GM19351 (cell line): ENCODE results near the gene CFAP161.

ENCODE experiments used
- ATAC-seq: cut with Tn5 transposase; IDR thresholded peaks from one replicate; pipeline ENCODE4 v1.9.1; 2021; ENCODE audit warnings: mild to moderate bottlenecking, moderate library complexity; ENCODE audit not compliant: unreplicated experiment

CFAP161 gene

DNA sequence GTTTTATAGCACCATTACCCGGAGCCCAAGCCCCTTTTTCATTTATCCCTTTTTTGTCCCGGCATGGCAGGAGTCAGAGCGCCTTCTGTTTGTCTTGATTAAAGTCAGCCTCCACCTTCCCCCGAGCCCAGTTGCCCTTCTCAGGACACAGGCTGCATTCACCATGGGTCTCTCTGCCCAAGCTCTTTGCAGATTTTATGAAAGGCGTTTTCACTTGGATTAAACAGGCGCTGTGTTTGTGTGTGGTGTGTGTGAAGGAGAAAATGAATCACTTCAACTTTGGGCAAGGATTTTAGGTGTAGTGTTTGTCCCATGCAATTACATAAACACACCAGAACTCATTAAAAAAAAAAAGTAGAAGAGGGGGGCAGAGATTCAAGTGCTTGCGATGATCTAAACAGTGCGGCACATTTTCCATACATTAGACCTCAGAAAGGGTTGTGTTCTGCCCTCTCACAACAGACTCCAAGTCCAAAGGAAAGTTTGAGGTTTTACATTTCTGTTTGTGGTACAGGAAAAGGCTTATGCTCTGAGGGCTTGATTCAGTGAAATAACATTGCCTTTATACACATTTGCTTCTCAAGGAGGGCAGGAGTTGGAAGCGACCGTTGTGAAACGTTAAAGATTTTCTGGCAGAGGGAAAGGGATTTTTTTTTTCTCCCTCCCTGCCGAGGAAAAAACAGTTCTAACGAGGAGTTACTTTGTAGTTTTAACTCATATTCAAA is 48.1 kb downstream of the CFAP161 start:
- no peak for ATAC-seq

GRCh38 chr15:81182756-81183438 is 48.8 kb downstream of the CFAP161 start:
- ATAC-seq: no peak

GRCh38 chr15:81183439-81183775 is 49.3 kb downstream of the CFAP161 start:
- no peak for ATAC-seq

- ATAC-seq: no peak
Observed at GRCh38 chr15:81184188-81184587, 50.1 kb downstream of the CFAP161 start.

DNA sequence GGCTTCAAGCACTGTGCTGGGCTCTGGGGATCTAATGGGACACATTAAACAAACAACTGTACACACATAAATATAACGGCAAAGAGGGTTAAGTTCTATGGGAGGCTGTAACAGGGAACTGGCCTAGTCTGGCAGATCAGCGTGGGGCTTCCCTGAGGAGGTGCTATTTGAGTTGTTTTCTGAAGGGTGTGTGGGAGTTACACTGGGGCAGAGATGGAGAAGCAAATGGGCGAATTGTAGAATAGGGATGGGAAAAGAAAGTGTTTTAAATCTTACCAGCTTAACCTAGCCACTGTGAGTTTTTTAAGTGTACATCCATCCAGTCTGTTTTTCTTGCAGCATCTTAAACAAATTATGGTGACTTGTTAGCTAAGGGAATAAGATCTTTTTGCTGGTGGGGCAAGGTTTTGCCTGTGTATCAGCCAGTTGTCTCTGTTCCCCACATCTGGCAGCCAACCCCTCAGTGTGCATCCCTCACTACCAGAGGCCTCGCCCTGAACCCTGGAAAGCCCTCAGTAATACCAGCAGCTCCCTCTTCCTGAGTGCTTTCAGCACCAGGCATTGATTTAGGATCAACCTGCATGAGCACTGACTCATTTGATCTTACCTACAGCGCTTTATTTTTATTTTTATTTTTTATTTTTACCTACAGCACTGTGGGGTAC is 51.7 kb downstream of the CFAP161 start:
- ATAC-seq: no peak

- no peak for ATAC-seq
Observed at GRCh38 chr15:81188354-81188753, 54.3 kb downstream of the CFAP161 start.

- ATAC-seq: no peak
Observed at GRCh38 chr15:81189583-81190283, 55.7 kb downstream of the CFAP161 start.

DNA sequence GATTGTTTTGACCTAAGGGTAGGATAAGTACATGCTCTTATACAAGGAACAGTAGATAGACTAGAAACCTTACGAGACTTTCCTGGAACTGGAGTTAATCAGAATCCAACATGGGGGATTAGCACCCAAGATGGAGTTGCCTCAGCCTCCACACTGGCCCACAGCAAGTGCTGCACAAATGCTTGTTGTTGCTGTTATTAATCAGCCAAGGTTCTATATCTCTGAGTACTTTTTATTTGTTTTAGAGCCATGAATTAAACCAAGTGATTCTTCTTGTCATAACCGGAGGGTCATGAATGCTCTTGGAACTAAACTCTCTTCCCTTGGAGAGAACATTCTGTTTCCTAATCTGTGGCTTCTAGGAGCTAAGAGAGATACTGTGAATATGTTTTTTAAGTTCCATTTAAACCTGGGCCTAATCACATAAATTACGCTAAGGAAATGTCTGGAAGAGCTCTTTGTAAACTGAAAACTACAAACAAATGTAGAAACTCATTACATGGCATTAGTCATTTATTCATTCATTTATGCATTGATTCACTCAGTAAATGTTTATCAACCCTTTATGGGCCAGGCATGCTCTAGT is 56.9 kb downstream of the CFAP161 start:
- ATAC-seq: no peak

DNA sequence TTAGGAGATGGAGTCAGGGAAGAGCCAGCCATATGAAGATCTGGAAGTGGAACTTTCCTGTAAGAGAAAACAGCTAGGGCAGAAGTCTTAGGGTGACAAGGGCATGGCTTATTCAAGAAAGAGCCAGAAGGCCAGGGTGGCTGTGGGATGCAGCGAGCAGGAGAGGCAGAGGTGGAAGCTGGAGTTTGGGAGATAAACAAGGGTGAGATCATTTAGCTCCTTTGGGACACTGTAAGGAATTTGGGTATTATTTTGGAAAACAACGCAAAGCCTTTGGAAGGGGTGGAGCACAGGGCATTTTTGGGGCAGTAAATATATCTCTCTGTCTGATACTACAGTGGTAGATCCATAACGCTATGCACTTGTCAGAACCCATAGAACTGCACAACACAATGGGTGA is 57.6 kb downstream of the CFAP161 start:
- ATAC-seq: no peak

GRCh38 chr15:81194723-81195122 is 60.7 kb downstream of the CFAP161 start:
- no peak for ATAC-seq

GRCh38 chr15:81195339-81195864 is 61.3 kb downstream of the CFAP161 start:
- ATAC-seq: no peak

- no peak for ATAC-seq
Observed at GRCh38 chr15:81196576-81197254, 62.6 kb downstream of the CFAP161 start, which contains the start of gene IL16. IL16 (plus strand) TSS chr15:81196879; CDS start chr15:81225400, 28,521 bp downstream.

GRCh38 chr15:81197255-81197630 is 63.2 kb downstream of the CFAP161 start:
- ATAC-seq: no peak

DNA sequence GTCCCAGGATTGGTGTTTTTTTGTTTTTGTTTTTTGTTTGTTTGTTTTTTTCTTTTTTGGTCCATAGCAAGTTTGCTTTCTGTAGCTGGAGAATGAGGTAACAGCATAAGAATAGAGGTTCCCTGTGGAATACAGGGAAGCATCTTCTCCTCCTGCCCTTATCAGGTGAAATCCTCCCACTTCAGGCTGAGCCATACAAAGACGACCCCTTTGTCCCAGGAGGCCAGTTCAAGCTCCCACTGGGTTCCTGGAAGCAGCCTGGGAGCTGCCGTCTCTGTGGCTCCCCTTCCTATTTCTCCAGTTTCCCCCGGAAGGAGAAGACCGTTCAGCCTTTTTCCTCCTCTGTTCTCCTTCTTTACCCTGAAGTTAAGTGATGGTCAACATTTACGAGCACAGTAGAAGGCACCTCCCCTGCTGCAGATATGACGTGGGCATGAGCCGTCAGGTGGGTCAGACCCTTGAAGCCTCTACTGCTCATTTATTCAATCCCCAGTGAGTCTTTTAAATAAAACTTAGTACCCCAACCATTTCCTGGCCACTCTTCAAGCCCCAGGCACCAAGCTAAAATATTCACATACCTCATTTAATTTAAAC is 63.7 kb downstream of the CFAP161 start:
- ATAC-seq: no peak
